ENCODE data around the gene DIAPH2.

GRCh38 chrX:97504431-97504830, 819.8 kb downstream of the DIAPH2 start:
- TF ChIP-seq CTCF (IDR thresholded peaks at IDR 0.05; ENCODE audit: low read depth, low read length, poor library complexity, severe bottlenecking) (no peak), EZH2phosphoT487 (IDR thresholded peaks at IDR 0.05; ENCODE audit: borderline replicate concordance, low read length) (no peak)

Measured in DOHH2 (cell line).